Esophagus squamous epithelium (tissue), 5 donors: ENCODE data around the gene EHD4. TPM values are rescaled to one million over a fixed set of nuclear protein-coding genes. Genes with fewer than 3 reads are reported as not detected.
A peak's percentile ranks its signal among the peaks of the same experiment; 100 is the strongest.

ENCODE experiments used
- DNase-seq: peaks from one replicate; lab custom pipeline; 2025; lab: John Stamatoyannopoulos, UW
- H3K27ac ChIP-seq, 4 donors: fragments of 200-600 bp; sonication (generic); one replicate each; pipeline ENCODE4 v1.5.1; 2016 to 2019; ENCODE audit warnings: mild to moderate bottlenecking in 1 of 4
- H3K27me3 ChIP-seq, 4 donors: fragments of 200-600 bp; sonication (generic); 1 replicate in 3 of 4; 2 replicates in 1 of 4; pipeline versions ENCODE4 v1.5.1 to v1.6.0; 2017 to 2021; ENCODE audit warnings: antibody characterized with exemption in 1 of 4
- H3K36me3 ChIP-seq, 3 donors: fragments of 200-600 bp; sonication (generic); one replicate each; pipeline ENCODE4 v1.5.1; 2016 to 2019
- H3K4me1 ChIP-seq, 3 donors: fragments of 200-600 bp; sonication (generic); one replicate each; pipeline ENCODE4 v1.5.1; 2017 to 2019
- H3K4me3 ChIP-seq, 4 donors: fragments of 200-600 bp; sonication (generic); 1 replicate in 3 of 4; 2 replicates in 1 of 4; pipeline ENCODE4 v1.5.1; 2016 to 2019; ENCODE audit warnings: mild to moderate bottlenecking in 2 of 4, moderate library complexity in 1 of 4
- H3K9me3 ChIP-seq, 3 donors: fragments of 200-600 bp; sonication (generic); one replicate each; pipeline ENCODE4 v1.5.1; 2016 to 2019
- POLR2A ChIP-seq, 4 donors: fragments of 450-650 bp; IDR thresholded peaks; one replicate each; pipeline ENCODE4 v1.6.1; 2017; ENCODE audit warnings: antibody characterized with exemption in 4 of 4, mild to moderate bottlenecking in 4 of 4, moderate library complexity in 3 of 4
- WGBS, 2 donors: methylation state at CpG; one replicate each; pipeline ENCODE4 v1.1.5; 2018; 5-methylcytosine and 5-hydroxymethylcytosine counted together
- intact Hi-C: fragments of 100-400 bp; cut with DNase I; formaldehyde crosslinking; loops from one replicate; pipeline ENCODE4 v1.15.0; 2022
- total RNA-seq, 4 donors: library from RNA; depleted of rRNA; stranded (reverse); fragments of >200 nt; gene quantifications; one replicate each; pipeline ENCODE4 v1.1.0, GENCODE V29; 2016
- TF ChIP-seq, protein P1 (sequence below), 6 experiments: fragments of 450-650 bp in 4 of 6; fragments of 200-600 bp in 2 of 6; sonication (generic) in 2 of 6; IDR thresholded peaks; one replicate each; pipeline ENCODE4 v1.5.1; 2016 to 2019; ENCODE audit warnings: antibody characterized with exemption in 6 of 6, mild to moderate bottlenecking in 4 of 6, moderate library complexity in 4 of 6
- donor health status: DM: yes; HTN: yes; CAD: no.

Gene EHD4
- total RNA-seq, 4 donors from 2014 or later: 25.4 to 45.3 (median 27.8) TPM

DNA sequence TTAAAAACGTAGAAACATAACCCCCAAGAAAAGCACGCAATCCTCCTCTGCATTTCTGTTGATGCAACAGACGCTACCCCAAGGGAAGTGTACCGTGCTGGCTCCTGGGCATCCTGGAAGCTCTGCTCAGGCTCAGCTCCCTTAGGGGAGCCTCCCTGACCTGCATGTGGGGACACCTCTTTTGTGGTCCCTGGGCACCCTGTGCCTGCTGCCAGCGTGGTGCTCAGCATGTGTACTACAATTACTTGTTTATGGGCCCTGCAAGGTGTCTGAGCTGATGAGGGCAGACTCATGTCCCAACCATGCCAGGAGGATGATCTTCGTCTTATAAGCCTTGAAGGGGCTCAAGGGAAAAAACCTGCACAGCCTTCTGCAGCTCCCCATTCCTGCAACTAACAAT is 18.3 kb downstream of the EHD4 start:
- H3K9me3 ChIP-seq: no peaks in the 10 kb centered on the region
- DNase-seq: no peak
- peaks cover 0 to 51% (median 10%) of the 10 kb centered on the region in 3 donors for H3K36me3 ChIP-seq
- H3K4me1 ChIP-seq: peaks cover 0 to 57% (median 7%) of the 10 kb centered on the region in 3 donors
- 75 to 96% methylated on average over 5 of the region's 6 CpGs for WGBS, 2 donors
- intact Hi-C loops: no loop called here
- H3K27me3 ChIP-seq: no peaks in the 10 kb centered on the region
- TF ChIP-seq, protein P1, sequence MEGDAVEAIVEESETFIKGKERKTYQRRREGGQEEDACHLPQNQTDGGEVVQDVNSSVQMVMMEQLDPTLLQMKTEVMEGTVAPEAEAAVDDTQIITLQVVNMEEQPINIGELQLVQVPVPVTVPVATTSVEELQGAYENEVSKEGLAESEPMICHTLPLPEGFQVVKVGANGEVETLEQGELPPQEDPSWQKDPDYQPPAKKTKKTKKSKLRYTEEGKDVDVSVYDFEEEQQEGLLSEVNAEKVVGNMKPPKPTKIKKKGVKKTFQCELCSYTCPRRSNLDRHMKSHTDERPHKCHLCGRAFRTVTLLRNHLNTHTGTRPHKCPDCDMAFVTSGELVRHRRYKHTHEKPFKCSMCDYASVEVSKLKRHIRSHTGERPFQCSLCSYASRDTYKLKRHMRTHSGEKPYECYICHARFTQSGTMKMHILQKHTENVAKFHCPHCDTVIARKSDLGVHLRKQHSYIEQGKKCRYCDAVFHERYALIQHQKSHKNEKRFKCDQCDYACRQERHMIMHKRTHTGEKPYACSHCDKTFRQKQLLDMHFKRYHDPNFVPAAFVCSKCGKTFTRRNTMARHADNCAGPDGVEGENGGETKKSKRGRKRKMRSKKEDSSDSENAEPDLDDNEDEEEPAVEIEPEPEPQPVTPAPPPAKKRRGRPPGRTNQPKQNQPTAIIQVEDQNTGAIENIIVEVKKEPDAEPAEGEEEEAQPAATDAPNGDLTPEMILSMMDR (IDR thresholded peaks at IDR 0.05): no peak
- TF ChIP-seq POLR2A (IDR thresholded peaks at IDR 0.05): no peak
- no peak overlapping the region for H3K4me3 ChIP-seq
- no peak overlapping the region for H3K27ac ChIP-seq

GRCh38 chr15:41952013-41952563 is 20.3 kb downstream of the EHD4 start:
- H3K4me3 ChIP-seq: no peak overlapping the region
- intact Hi-C loops: no loop called here
- H3K4me1 ChIP-seq: peaks cover 0 to 67% (median 9%) of the 10 kb centered on the region in 3 donors
- no peaks in the 10 kb centered on the region for H3K27me3 ChIP-seq
- no peak for DNase-seq
- H3K27ac ChIP-seq: peak overlapping the region in 1 of 4 donors; percentile 0
- H3K9me3 ChIP-seq: no peaks in the 10 kb centered on the region
- H3K36me3 ChIP-seq: peaks cover 0 to 43% (median 10%) of the 10 kb centered on the region in 3 donors
- WGBS, 2 donors: 82 to 98% methylated on average over 4 to 12 of the region's 12 CpGs
- TF ChIP-seq POLR2A (IDR thresholded peaks at IDR 0.05): no peak
- TF ChIP-seq, protein P1 (IDR thresholded peaks at IDR 0.05): no peak

DNA sequence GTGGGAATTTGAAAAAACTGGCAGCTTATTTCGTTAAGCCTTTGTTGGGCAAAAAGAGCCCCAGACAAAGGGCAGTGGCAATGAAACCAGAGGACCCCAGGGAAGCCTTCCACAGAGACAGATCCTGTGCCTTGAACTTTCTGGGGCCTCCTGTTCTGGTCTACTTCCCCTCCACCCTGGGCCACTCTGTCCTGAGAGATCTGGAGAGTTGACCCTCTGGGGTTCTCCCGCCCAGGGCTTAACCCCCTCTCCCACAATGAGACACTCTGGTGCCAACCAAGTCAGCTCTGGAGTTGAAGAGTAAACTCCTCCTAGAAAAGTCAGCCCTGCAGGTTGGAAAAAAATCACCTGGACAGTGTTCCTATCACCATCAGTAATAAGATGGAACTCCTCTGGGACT is 20.8 kb downstream of the EHD4 start:
- H3K27ac ChIP-seq: peak overlapping the region in 1 of 4 donors; percentile 0
- 36% methylated on average over 2 of the region's 2 CpGs for WGBS, 2 donors
- no peaks in the 10 kb centered on the region for H3K27me3 ChIP-seq
- H3K9me3 ChIP-seq: no peaks in the 10 kb centered on the region
- H3K36me3 ChIP-seq: peaks cover 0 to 43% (median 10%) of the 10 kb centered on the region in 3 donors
- intact Hi-C loops: no loop called here
- no peak overlapping the region for H3K4me3 ChIP-seq
- no peak for DNase-seq
- H3K4me1 ChIP-seq: peaks cover 0 to 67% (median 10%) of the 10 kb centered on the region in 3 donors
- TF ChIP-seq, protein P1 (IDR thresholded peaks at IDR 0.05): no peak
- no peak for TF ChIP-seq POLR2A (IDR thresholded peaks at IDR 0.05)

GRCh38 chr15:41950489-41950888 is 21.9 kb downstream of the EHD4 start:
- 59 to 72% methylated on average over 5 of the region's 5 CpGs for WGBS, 2 donors
- intact Hi-C loops: no loop called here
- Histone ChIP-seq H3K9me3 (no peaks in the 10 kb centered on the region), H3K27ac (peak overlapping the region in 3 of 4 donors; percentile 31 to 52 (median 47)), H3K4me1 (peaks cover 0 to 67% (median 10%) of the 10 kb centered on the region in 3 donors), H3K36me3 (peaks cover 0 to 52% (median 10%) of the 10 kb centered on the region in 3 donors), H3K4me3 (no peak overlapping the region), H3K27me3 (no peaks in the 10 kb centered on the region)
- no peak for TF ChIP-seq POLR2A (IDR thresholded peaks at IDR 0.05)
- TF ChIP-seq, protein P1 (IDR thresholded peaks at IDR 0.05): no peak
- DNase-seq: no peak

DNA sequence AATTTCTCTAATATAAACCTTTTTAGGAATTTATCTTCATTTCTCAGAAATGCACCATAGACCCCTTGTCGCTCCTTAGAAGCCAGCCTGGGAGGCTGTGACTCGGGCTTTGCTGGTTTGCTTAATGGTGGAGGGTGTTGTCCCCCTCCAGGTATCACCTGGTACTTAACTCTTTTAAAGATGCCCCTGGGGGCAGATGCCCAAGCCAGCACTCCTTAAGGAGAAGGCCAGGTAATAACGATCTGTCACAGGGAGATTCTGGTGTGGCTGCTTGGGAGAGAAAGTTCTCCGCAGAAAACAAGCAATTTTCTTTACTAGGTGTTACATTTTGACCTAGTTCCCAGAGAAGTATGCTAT is 22.3 kb downstream of the EHD4 start:
- no peak for TF ChIP-seq POLR2A (IDR thresholded peaks at IDR 0.05)
- TF ChIP-seq, protein P1 (IDR thresholded peaks at IDR 0.05): no peak
- DNase-seq: no peak
- intact Hi-C loops: no loop called here
- H3K9me3 ChIP-seq: no peaks in the 10 kb centered on the region
- WGBS, 2 donors: 69 to 76% methylated on average over 4 of the region's 4 CpGs
- H3K27me3 ChIP-seq: no peaks in the 10 kb centered on the region
- H3K27ac ChIP-seq: peak overlapping the region in 3 of 4 donors; percentile 31 to 52 (median 47)
- no peak overlapping the region for H3K4me3 ChIP-seq
- H3K4me1 ChIP-seq: peaks cover 0 to 71% (median 10%) of the 10 kb centered on the region in 3 donors
- peaks cover 0 to 55% (median 10%) of the 10 kb centered on the region in 3 donors for H3K36me3 ChIP-seq
